NT2/D1 (cell line): ENCODE data around the gene CCDC194.

Source experiments
- DNase-seq: peaks from one replicate; pipeline ENCODE4 v3.0.0-alpha.2; 2011; ENCODE audit warnings: low read depth, low spot score
- H3K27me3 ChIP-seq: 2 replicates; pipeline ENCODE4 v1.6.0; 2011; ENCODE audit warnings: mild to moderate bottlenecking; ENCODE audit not compliant: insufficient read length, insufficient read depth
- H3K36me3 ChIP-seq: 2 replicates; pipeline ENCODE4 v1.6.1; 2011; ENCODE audit warnings: mild to moderate bottlenecking, low read length, mixed read lengths; ENCODE audit not compliant: insufficient read depth, insufficient read length
- H3K4me1 ChIP-seq: 2 replicates; pipeline ENCODE4 v1.5.1; 2011; ENCODE audit not compliant: insufficient read depth, insufficient read length
- H3K4me3 ChIP-seq: 2 replicates; pipeline ENCODE4 v1.5.1; 2011; ENCODE audit warnings: low read depth; ENCODE audit not compliant: insufficient read length
- H3K9ac ChIP-seq: 2 replicates; pipeline ENCODE4 v1.6.0; 2011; ENCODE audit warnings: low read depth; ENCODE audit not compliant: insufficient read length
- H3K9me3 ChIP-seq: 2 replicates; pipeline ENCODE4 v1.5.1; 2011; ENCODE audit warnings: mild to moderate bottlenecking, low read length; ENCODE audit not compliant: insufficient read depth
- SUZ12 ChIP-seq: IDR thresholded peaks from 2 replicates; pipeline ENCODE4 v1.6.1; 2011; ENCODE audit not compliant: insufficient read length, insufficient read depth; ENCODE audit errors: extremely low read depth
- YY1 ChIP-seq: IDR thresholded peaks from 2 replicates; pipeline ENCODE4 v1.6.1; 2011; ENCODE audit not compliant: insufficient read length, insufficient read depth
- ZNF274 ChIP-seq: IDR thresholded peaks from 2 replicates; pipeline ENCODE4 v1.6.1; 2011; ENCODE audit warnings: mild to moderate bottlenecking, low read depth, low read length

Gene CCDC194

GRCh38 chr19:17415121-17415520 lies 21.1 kb upstream of the CCDC194 start:
- Histone ChIP-seq H3K9ac (peak overlapping the region; percentile 17), H3K9me3 (no peaks in the 10 kb centered on the region), H3K4me3 (no peak overlapping the region), H3K27me3 (peaks cover under 1% of the 10 kb centered on the region), H3K4me1 (peaks cover 6% of the 10 kb centered on the region), H3K36me3 (peaks cover 4% of the 10 kb centered on the region)
- DNase-seq, result peak; percentile 94
- TF ChIP-seq YY1, result no peak
- TF ChIP-seq ZNF274, result no peak
- TF ChIP-seq SUZ12, result no peak

DNA sequence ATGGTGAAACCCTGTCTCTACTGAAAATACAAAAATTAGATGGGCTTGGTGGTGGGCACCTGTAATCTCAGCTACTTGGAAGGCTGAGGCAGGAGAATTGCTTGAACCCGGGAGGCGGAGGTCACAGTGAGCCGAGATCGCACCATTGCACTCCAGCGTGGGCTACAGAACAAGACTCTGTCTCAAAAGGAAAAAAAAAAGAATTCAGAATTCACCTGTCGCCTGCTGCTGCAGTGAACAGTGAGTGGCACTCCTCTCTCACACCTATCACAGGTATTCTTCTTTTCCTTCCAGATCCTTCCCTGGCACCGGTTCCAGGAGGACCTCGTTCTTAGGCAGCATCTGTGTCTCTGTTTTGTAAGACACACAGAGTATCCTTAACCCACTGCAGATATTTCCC lies 20.1 kb upstream of the CCDC194 start:
- H3K27me3 ChIP-seq, result no peaks in the 10 kb centered on the region
- H3K4me1 ChIP-seq, result peaks cover 6% of the 10 kb centered on the region
- no peak for DNase-seq
- TF ChIP-seq SUZ12 (no peak), YY1 (no peak), ZNF274 (no peak)
- H3K4me3 ChIP-seq, result no peak overlapping the region
- H3K36me3 ChIP-seq, result peaks cover 4% of the 10 kb centered on the region
- no peak overlapping the region for H3K9ac ChIP-seq
- no peaks in the 10 kb centered on the region for H3K9me3 ChIP-seq

DNA sequence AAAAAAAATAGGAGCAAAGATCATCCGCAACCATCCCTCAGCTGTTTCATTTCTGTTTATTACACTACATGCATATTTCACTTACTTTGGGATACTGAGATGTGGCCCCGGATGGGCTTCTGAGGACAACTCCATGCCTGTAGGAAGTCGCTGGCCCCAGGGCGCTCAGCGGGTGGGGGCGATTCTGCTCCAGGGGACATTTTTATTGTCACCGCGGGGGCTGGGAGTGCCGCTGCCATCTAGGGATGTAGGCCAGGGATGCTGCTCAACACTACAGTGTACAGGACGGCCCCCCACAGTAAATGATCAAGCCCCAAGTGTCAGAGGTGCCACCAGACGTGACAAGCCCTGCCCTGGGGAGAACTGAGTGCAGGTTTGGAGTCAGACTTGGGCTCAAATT lies 17.8 kb upstream of the CCDC194 start:
- peaks cover 4% of the 10 kb centered on the region for H3K4me1 ChIP-seq
- TF ChIP-seq ZNF274, result no peak
- no peak for TF ChIP-seq SUZ12
- no peak for TF ChIP-seq YY1
- H3K36me3 ChIP-seq, result peaks cover 4% of the 10 kb centered on the region
- no peak for DNase-seq
- H3K27me3 ChIP-seq, result no peaks in the 10 kb centered on the region
- H3K9ac ChIP-seq, result no peak overlapping the region
- H3K4me3 ChIP-seq, result no peak overlapping the region
- H3K9me3 ChIP-seq, result no peaks in the 10 kb centered on the region

DNA sequence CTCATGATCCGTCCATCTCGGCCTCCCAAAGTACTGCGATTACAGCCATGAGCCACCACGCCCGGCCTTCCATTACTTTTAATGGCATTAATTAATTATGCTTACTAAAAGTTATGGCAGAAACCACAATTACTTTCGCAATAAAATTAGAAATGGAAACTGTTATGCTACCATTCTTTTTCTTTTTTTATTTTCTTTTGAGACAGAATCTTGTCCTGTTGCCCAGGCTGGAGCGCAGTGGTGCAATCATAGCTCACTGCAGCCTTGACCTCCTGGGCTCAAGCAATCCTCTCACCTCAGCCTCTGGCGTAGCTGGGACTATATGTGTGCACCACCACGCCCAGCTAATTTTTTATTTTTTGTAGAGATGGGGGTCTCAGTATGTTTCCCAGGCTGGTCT lies 16.0 kb upstream of the CCDC194 start:
- H3K4me3 ChIP-seq, result no peak overlapping the region
- H3K4me1 ChIP-seq, result peaks cover 4% of the 10 kb centered on the region
- H3K9me3 ChIP-seq, result no peaks in the 10 kb centered on the region
- peaks cover 4% of the 10 kb centered on the region for H3K36me3 ChIP-seq
- no peaks in the 10 kb centered on the region for H3K27me3 ChIP-seq
- no peak for DNase-seq
- TF ChIP-seq ZNF274 (no peak), SUZ12 (no peak), YY1 (no peak)
- H3K9ac ChIP-seq, result no peak overlapping the region

GRCh38 chr19:17406887-17407196 lies 12.8 kb upstream of the CCDC194 start:
- Histone ChIP-seq H3K36me3 (peaks cover 10% of the 10 kb centered on the region), H3K9me3 (no peaks in the 10 kb centered on the region), H3K27me3 (no peaks in the 10 kb centered on the region), H3K4me3 (peak overlapping the region; percentile 78), H3K4me1 (peaks cover 6% of the 10 kb centered on the region), H3K9ac (peak overlapping the region; percentile 54)
- no peak for TF ChIP-seq SUZ12
- TF ChIP-seq YY1, result no peak
- TF ChIP-seq ZNF274, result no peak
- no peak for DNase-seq

- Histone ChIP-seq H3K4me3 (peak overlapping the region; percentile 78), H3K9me3 (no peaks in the 10 kb centered on the region), H3K4me1 (peaks cover 9% of the 10 kb centered on the region), H3K36me3 (peaks cover 16% of the 10 kb centered on the region), H3K27me3 (no peaks in the 10 kb centered on the region), H3K9ac (peak overlapping the region; percentile 54)
- no peak for TF ChIP-seq SUZ12
- no peak for TF ChIP-seq ZNF274
- TF ChIP-seq YY1, result no peak
- no peak for DNase-seq
Measured at GRCh38 chr19:17406046-17406886, 12.3 kb upstream of the CCDC194 start.

- H3K4me3 ChIP-seq, result peak within 1 kb of the TSS; percentile 78
- no peaks in the 10 kb centered on the region for H3K9me3 ChIP-seq
- TF ChIP-seq SUZ12, result no peak
- no peak for TF ChIP-seq ZNF274
- TF ChIP-seq YY1, result no peak
- DNase-seq, result no peak
- peaks cover 20% of the 10 kb centered on the region for H3K36me3 ChIP-seq
- H3K9ac ChIP-seq, result peak within 1 kb of the TSS; percentile 90
- H3K4me1 ChIP-seq, result peaks cover 9% of the 10 kb centered on the region
- no peaks in the 10 kb centered on the region for H3K27me3 ChIP-seq
Measured at GRCh38 chr19:17405250-17406045, 11.5 kb upstream of the CCDC194 start, which contains the start of gene BST2. Gene BST2 (minus strand): TSS chr19:17405630. CDS start chr19:17405575, 55 bp downstream.
